Measurements from ENCODE around the gene FRMD3.

The FRMD3 gene

GRCh38 chr9:83431101-83432060 lies 106.8 kb downstream of the FRMD3 start:
- TF ChIP-seq BHLHE40 (IDR thresholded peaks at IDR 0.05; ENCODE audit: borderline replicate concordance) (no peak), SP1 (IDR thresholded peaks at IDR 0.05) (no peak), HDGF (IDR thresholded peaks at IDR 0.05; ENCODE audit: borderline replicate concordance) (no peak), CTBP1 (IDR thresholded peaks at IDR 0.05; ENCODE audit: borderline replicate concordance) (no peak), FOXK2 (IDR thresholded peaks at IDR 0.05) (no peak), L3MBTL2 (conservative IDR thresholded peaks at IDR 0.05) (no peak), ZNF384 (IDR thresholded peaks at IDR 0.05) (no peak), FOXA1 (IDR thresholded peaks at IDR 0.05) (no peak), FOXM1 (IDR thresholded peaks at IDR 0.05; ENCODE audit: borderline replicate concordance) (no peak), ELF4 (IDR thresholded peaks at IDR 0.05) (no peak), TARDBP (IDR thresholded peaks at IDR 0.05) (no peak), NFRKB (IDR thresholded peaks at IDR 0.05) (no peak), SUZ12 (IDR thresholded peaks at IDR 0.05) (no peak)
- CTCF ChIA-PET: no interaction called here
- no peak for DNase-seq (ENCODE audit: extremely low spot score)
- POLR2A ChIA-PET: no interaction called here

- TF ChIP-seq TARDBP (IDR thresholded peaks at IDR 0.05): no peak
- no peak for TF ChIP-seq FOXA1 (IDR thresholded peaks at IDR 0.05)
- no peak for TF ChIP-seq HDGF (IDR thresholded peaks at IDR 0.05; ENCODE audit: borderline replicate concordance)
- TF ChIP-seq ARNT (IDR thresholded peaks at IDR 0.05): no peak
- ChIA-PET CTCF (no interaction called here), POLR2A (no interaction called here)
- no peak for DNase-seq (ENCODE audit: extremely low spot score)
These were observed 107.5 kb downstream of the FRMD3 start for GRCh38 chr9:83430681-83431080.

GRCh38 chr9:83429229-83429628 lies 109.0 kb downstream of the FRMD3 start:
- ChIA-PET CTCF (no interaction called here), POLR2A (no interaction called here)
- no peak for DNase-seq (ENCODE audit: extremely low spot score)
- TF ChIP-seq NFRKB (IDR thresholded peaks at IDR 0.05) (no peak), FOXK2 (IDR thresholded peaks at IDR 0.05) (no peak), TARDBP (IDR thresholded peaks at IDR 0.05) (no peak), ELF4 (IDR thresholded peaks at IDR 0.05) (no peak), CTBP1 (IDR thresholded peaks at IDR 0.05; ENCODE audit: borderline replicate concordance) (no peak), SUZ12 (IDR thresholded peaks at IDR 0.05) (no peak)

GRCh38 chr9:83425240-83425639 lies 113.0 kb downstream of the FRMD3 start:
- no peak for DNase-seq (ENCODE audit: extremely low spot score)
- CTCF ChIA-PET: no interaction called here
- POLR2A ChIA-PET: no interaction called here
- TF ChIP-seq SP1 (IDR thresholded peaks at IDR 0.05): no peak
- TF ChIP-seq BHLHE40 (IDR thresholded peaks at IDR 0.05; ENCODE audit: borderline replicate concordance): no peak
- TF ChIP-seq TARDBP (IDR thresholded peaks at IDR 0.05): no peak
- no peak for TF ChIP-seq HDGF (IDR thresholded peaks at IDR 0.05; ENCODE audit: borderline replicate concordance)
- no peak for TF ChIP-seq PKNOX1 (IDR thresholded peaks at IDR 0.05)
- TF ChIP-seq ARNT (IDR thresholded peaks at IDR 0.05): no peak
- no peak for TF ChIP-seq FOXA1 (IDR thresholded peaks at IDR 0.05)
- TF ChIP-seq SUZ12 (IDR thresholded peaks at IDR 0.05): no peak
- TF ChIP-seq ZNF384 (IDR thresholded peaks at IDR 0.05): no peak
- TF ChIP-seq NFRKB (IDR thresholded peaks at IDR 0.05): no peak
- no peak for TF ChIP-seq FOXK2 (IDR thresholded peaks at IDR 0.05)
- TF ChIP-seq ELF4 (IDR thresholded peaks at IDR 0.05): no peak
- TF ChIP-seq L3MBTL2 (conservative IDR thresholded peaks at IDR 0.05): no peak
- TF ChIP-seq LEF1 (IDR thresholded peaks at IDR 0.05; ENCODE audit: borderline replicate concordance): no peak
- TF ChIP-seq FOXM1 (IDR thresholded peaks at IDR 0.05; ENCODE audit: borderline replicate concordance): no peak
- no peak for TF ChIP-seq CTBP1 (IDR thresholded peaks at IDR 0.05; ENCODE audit: borderline replicate concordance)

- CTCF ChIA-PET: no interaction called here
- POLR2A ChIA-PET: no interaction called here
- no peak for DNase-seq (ENCODE audit: extremely low spot score)
- TF ChIP-seq HDGF (IDR thresholded peaks at IDR 0.05; ENCODE audit: borderline replicate concordance) (no peak), CTBP1 (IDR thresholded peaks at IDR 0.05; ENCODE audit: borderline replicate concordance) (no peak), BHLHE40 (IDR thresholded peaks at IDR 0.05; ENCODE audit: borderline replicate concordance) (no peak), ELF4 (IDR thresholded peaks at IDR 0.05) (no peak), L3MBTL2 (conservative IDR thresholded peaks at IDR 0.05) (no peak), SUZ12 (IDR thresholded peaks at IDR 0.05) (no peak), TARDBP (IDR thresholded peaks at IDR 0.05) (no peak), ZNF384 (IDR thresholded peaks at IDR 0.05) (no peak), FOXK2 (IDR thresholded peaks at IDR 0.05) (no peak), NFRKB (IDR thresholded peaks at IDR 0.05) (no peak), ARNT (IDR thresholded peaks at IDR 0.05) (no peak), PKNOX1 (IDR thresholded peaks at IDR 0.05) (no peak), SP1 (IDR thresholded peaks at IDR 0.05) (no peak), FOXM1 (IDR thresholded peaks at IDR 0.05; ENCODE audit: borderline replicate concordance) (no peak), FOXA1 (IDR thresholded peaks at IDR 0.05) (no peak), LEF1 (IDR thresholded peaks at IDR 0.05; ENCODE audit: borderline replicate concordance) (no peak)
These were observed 113.4 kb downstream of the FRMD3 start for GRCh38 chr9:83424831-83425230.

- ChIA-PET POLR2A (no interaction called here), CTCF (no interaction called here)
- DNase-seq (ENCODE audit: extremely low spot score): no peak
- no peak for TF ChIP-seq ELF4 (IDR thresholded peaks at IDR 0.05)
- TF ChIP-seq HDGF (IDR thresholded peaks at IDR 0.05; ENCODE audit: borderline replicate concordance): no peak
- no peak for TF ChIP-seq LEF1 (IDR thresholded peaks at IDR 0.05; ENCODE audit: borderline replicate concordance)
- no peak for TF ChIP-seq SP1 (IDR thresholded peaks at IDR 0.05)
- TF ChIP-seq NFRKB (IDR thresholded peaks at IDR 0.05): no peak
- no peak for TF ChIP-seq TARDBP (IDR thresholded peaks at IDR 0.05)
- TF ChIP-seq CTBP1 (IDR thresholded peaks at IDR 0.05; ENCODE audit: borderline replicate concordance): no peak
- no peak for TF ChIP-seq ZNF384 (IDR thresholded peaks at IDR 0.05)
- TF ChIP-seq FOXA1 (IDR thresholded peaks at IDR 0.05): no peak
- no peak for TF ChIP-seq PKNOX1 (IDR thresholded peaks at IDR 0.05)
- no peak for TF ChIP-seq BHLHE40 (IDR thresholded peaks at IDR 0.05; ENCODE audit: borderline replicate concordance)
- no peak for TF ChIP-seq L3MBTL2 (conservative IDR thresholded peaks at IDR 0.05)
- TF ChIP-seq ARNT (IDR thresholded peaks at IDR 0.05): no peak
- no peak for TF ChIP-seq SUZ12 (IDR thresholded peaks at IDR 0.05)
- no peak for TF ChIP-seq FOXK2 (IDR thresholded peaks at IDR 0.05)
- no peak for TF ChIP-seq FOXM1 (IDR thresholded peaks at IDR 0.05; ENCODE audit: borderline replicate concordance)
These were observed 114.1 kb downstream of the FRMD3 start for GRCh38 chr9:83423815-83424707.

All from HEK293T (cell line).